ENCODE measurements around the gene ZNF117.
"Not testable (repeated sequence)": the region's sequence is repeated elsewhere in the genome, so short reads cannot be mapped to it uniquely, and the experiment has no call there.

ZNF117 gene

DNA sequence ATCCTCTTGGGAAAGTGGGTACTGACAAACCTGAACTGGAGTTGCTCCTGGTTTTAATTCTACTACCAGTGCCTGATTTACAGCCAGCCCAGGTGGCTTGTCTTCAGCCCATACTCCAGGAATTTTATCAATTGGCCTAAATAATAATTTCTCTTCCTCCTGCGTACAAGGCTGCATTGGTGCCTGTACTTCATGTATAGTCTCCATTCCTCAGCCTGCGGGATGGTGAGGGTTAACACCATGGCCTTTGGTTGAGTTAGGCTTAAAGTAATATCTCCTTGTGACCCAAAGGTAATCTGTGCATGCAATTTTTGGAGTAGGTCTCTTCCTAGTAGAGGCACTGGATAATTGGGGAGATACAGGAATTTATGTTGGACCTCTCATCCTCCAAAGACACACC lies 5.5 kb upstream of the ZNF117 start:
- DNase-seq = no peak

- no peak for DNase-seq
Observed at GRCh38 chr7:64993901-64994300, 3.1 kb upstream of the ZNF117 start.

- DNase-seq = no peak
Observed at GRCh38 chr7:64992971-64993370, 2.1 kb upstream of the ZNF117 start.

DNA sequence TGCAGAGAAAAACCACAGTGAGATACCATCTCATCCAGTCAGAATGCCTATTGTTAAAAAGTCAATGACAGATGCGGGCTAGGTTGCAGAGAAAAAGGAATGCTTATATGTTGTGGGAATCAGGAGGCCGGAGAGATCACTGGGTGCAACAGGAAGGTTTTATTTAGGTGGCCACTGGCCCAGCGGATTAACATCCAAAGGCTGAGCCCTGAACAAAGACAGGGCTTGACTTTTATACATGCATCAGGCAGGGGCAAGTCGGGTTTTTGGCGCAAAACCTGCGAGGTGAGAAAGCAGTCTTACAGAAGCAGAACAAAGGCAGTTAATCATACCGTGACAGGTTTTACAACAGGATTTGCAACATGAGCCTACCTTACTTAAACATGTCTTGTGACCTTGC lies 620 bp downstream of the ZNF117 start:
- no peak for DNase-seq

DNA sequence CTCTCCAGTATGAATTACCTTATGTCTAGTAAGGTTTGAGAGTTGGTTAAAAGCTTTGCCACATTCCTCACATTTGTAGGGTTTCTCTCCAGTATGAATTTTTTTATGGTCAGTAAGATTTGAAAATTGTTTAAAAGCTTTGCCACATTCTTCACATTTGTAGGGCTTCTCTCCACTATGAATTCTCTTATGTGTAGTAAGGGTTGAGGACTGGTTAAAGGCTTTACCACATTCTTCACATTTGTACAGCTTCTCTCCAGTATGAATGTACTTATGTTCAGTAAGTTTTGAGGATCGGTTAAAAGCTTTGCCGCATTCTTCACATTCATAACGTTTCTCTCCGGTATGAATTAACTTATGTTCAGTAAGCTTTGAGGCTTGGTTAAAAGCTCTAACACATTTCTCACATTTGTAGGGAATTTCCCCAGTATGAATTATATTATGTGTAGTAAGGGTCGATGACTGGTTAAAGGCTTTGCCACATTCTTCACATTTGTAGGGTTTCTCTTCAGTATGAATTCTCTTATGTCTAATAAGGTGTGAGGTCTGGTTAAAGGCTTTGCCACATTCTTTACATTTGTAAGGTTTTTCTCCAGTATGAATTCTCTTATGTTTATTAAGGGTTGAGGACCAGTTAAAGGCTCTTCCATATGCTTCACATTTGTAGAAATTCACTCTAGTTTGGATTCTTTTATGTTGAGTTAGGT lies 12.2 kb downstream of the ZNF117 start:
- DNase-seq = no peak

- DNase-seq = no peak
Observed at GRCh38 chr7:64965594-64965993, 25.2 kb downstream of the ZNF117 start.

DNA sequence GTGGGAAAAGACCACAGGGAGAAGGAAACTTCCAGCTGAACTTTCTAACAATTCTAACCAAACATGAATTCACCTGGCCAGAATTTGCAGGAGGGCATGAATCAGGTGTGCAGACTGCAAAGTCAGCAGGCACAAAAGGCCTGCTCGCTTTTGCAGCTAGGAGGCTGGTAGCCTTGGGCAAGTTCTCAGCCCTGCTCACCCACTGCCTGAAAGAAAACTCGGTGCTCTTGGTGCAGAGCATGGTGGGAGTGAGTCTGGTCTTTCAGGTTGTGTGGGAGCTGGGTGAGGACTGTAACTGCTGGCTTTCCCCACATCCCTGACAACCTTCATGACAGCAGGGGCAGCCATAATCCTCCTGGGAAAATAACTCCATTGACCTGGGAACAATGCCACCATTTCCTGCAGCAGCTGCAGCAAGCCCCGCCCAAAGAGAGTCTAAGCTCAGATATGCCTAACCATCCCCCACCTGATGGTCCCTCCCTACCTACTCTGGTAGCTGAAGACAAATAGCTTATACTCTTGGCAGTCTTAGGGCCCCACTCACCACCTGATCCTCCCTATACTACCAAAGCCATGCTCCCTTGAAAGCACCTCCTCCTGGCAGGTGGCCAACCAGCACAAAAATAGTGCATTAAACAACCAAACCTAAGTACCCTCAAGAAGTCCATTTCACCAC lies 31.6 kb downstream of the ZNF117 start:
- no peak for DNase-seq

DNA sequence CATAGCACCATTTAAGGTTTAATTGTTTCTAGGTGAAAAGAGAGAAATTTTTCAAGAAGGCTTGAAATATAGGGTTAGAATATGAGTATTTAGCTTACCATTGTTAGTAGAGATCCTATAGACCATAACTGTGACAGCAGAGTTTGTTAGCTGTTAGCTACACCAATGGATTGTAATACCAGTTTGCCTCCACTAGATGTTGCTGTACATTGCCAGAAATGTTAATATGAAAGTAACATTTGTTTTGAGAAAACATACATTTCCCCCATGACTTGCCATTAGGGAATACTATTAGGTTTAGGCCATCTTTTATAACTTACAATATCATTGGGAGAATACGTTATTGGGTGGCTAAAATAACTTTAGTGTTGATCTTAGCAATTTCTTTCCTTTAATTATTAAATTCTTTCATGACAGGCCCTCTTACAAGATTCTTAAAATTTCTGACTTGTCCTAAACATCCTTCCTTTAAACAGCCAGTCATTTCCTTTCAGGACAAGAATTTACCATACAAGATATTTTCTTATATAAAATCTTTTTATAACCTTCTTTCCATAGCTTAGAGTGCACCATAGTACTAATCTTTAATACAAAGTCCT lies 39.5 kb downstream of the ZNF117 start:
- DNase-seq = no peak

- DNase-seq = not testable (repeated sequence)
Observed at GRCh38 chr7:64950673-64951072, 40.2 kb downstream of the ZNF117 start.

DNA sequence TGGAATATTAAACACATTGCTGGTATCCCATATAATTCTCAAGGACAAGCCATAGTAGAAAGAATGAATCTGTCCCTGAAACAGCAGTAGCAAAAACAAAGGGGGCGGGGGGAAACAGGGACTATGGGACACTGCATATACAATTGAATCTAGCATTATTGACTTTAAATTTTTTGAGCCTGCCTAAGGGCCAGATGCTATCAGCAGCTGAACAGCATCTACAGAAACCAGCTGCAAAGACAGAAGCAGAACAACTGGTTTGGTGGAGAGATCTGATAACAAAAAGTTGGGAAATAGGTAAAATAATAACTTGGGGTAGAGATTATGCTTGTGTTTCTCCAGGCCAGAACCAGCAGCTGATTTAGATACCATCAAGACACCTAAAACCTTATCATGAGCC lies 42.1 kb downstream of the ZNF117 start:
- DNase-seq = not testable (repeated sequence)

- DNase-seq = no peak
Observed at GRCh38 chr7:64947252-64948000, 43.4 kb downstream of the ZNF117 start.

DNA sequence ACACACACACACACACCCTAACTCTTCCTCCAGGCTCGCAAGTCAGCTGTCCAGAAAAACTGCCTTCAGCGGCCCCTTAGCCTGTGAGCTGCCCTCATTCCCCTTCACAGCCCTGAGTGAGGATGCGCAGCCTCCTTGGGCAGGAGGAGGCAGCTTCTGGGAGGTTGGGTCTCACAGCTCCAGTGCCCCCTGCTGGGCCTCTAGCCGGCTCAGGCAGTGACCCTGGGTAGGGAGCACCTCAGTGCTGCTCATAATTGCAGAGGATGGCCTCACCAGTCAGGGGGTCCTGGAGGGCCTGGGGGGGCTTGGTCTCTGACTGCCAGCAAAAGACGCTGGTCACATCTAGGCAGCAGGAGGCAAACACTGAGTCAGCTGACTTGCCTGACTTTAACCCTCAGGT lies 44.1 kb downstream of the ZNF117 start:
- DNase-seq = peak; percentile 25

DNA sequence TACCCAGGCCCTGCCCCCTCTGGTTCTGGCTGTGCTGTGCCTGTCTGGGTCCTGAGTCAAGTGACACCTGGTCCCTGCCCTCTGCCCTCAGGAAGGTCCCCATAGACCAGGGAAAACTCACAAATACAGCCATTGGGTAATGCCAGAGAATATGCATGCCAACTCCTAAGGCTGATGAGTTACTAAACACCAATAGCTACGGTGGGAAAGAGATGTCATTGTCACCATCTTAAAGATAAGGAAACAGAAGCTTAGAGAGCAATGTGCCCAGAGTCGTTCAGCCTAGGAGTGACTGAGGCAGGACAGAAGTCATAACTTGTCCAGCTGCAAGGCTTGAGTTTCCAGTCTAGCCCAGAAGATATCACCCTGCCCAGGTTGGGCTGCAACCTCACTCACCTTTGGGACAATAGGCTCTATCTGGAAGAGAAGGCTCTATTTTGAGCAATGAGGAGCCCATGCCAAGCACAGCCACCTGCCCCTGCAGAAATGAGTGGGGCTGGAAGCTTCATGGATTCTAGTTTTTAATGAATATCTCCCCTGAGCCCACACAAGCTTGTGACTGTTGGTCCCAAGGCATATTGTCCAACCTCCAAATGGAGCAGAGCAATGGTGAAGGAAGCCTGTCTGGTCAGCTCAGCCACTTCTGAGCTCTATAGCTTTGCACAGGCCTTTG lies 45.2 kb downstream of the ZNF117 start:
- DNase-seq = no peak

DNA sequence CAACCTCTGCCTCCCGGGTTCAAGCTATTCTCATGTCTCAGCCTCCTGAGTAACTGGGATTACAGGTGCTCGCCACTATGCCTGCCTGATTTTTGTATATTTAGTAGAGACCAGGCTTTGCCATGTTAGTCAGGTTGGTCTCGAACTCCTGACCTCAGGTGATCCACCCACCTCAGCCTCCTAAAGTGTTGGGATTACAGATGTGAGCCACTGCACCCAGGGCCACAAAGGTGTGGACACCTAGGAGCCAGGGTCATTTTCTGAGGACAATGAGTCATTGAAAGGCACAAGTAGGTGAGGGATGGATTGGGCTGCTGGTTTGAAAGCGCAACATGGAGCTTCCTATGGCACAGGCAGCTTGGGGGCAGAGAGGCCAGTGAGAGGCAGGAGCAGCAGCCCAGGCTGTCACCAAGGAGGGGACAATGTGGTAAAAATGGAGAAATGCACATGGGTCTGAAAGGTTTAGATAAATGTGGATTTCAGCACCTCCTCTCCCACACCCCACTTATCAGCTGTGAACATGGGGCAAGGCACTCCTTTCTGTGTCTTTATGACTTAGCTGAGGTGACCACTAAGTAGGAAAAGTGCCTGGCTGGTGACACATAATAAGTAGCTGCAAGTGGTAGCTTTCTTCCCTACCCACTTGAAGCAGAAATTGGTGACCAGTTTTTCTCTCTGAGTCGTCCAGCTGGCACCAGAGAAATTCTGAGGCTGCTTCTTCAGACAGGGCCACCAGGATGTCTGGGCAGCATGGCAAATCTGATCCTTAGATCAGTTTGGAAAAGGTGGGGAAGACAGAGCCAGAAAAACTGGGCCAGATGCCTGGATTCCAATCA lies 46.0 kb downstream of the ZNF117 start:
- DNase-seq = not testable (repeated sequence)

DNA sequence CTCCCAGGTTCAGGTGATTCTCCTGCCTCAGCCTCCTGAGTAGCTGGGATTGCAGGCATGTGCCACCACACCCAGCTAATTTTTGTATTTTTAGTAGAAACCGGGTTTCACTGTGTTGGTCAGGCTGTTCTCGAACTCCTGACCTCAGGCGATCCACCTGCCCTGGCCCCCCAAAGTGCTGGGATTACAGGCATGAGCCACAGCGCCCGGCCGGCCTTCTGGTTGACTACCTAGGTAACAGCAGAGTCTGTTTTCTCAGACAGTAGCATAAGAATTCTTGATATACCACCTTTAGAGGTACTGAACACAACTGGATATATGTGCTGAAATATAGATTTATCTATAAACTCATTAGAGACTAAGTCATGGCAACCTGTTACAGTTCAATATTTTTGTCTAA lies 50.8 kb downstream of the ZNF117 start:
- not testable (repeated sequence) for DNase-seq

DNA sequence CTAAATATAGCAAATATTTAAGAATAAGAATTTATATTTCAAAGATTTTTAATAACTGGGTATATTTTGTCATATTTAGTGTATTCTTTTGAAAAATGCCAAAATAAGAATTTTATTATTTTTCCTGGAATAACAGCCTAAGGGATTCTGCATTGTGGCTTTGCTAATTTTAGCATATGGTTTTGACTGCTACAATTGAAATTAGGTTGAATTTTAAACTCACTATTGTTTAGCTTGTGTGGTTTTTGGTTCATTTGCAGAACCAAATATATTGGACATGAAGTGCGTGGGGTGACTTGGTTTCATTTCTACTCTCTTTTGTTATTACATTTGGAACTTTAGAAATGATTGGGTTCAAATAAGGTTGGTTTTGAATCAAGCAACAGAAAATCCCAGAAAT lies 52.3 kb downstream of the ZNF117 start:
- DNase-seq = no peak

DNA sequence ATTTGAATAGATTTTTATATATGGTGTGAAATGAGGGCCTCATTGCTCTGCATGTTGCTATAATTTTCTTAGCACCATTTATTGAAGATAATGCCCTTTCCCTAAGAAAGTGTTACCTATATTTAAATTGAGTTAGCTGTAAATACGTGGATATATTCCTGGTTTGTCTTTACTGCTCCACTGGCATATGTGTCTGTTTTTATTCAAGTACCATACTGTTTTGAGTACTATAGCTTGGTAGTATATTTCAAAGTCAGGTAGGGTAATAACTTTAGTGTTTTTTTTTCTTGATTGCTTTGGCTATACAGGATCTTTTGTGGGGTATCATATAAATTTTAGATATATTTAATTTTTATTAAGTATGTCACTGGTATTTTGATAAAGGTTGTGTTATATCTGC lies 56.4 kb downstream of the ZNF117 start:
- no peak for DNase-seq

GRCh38 chr7:64928252-64929187 lies 62.3 kb downstream of the ZNF117 start:
- not testable (repeated sequence) for DNase-seq

All from stimulated activated CD4-positive, alpha-beta T cell treated with anti-CD3 and anti-CD28 coated beads, Interleukin-1b, Interleukin-23, amount 100 ng/mL, for 48 hours (primary cell).